GM19438 (cell line): ENCODE measurements around the gene CDH12.
"Not testable (repeated sequence)": the region's sequence is repeated elsewhere in the genome, so short reads cannot be mapped to it uniquely, and the experiment has no call there.

ENCODE experiments used
- ATAC-seq: cut with Tn5 transposase; IDR thresholded peaks from one replicate; pipeline ENCODE4 v1.9.1; 2021; ENCODE audit warnings: low read depth; ENCODE audit not compliant: unreplicated experiment

Gene CDH12

GRCh38 chr5:22776285-22776684 is 76.9 kb downstream of the CDH12 start:
- ATAC-seq, result no peak

- not testable (repeated sequence) for ATAC-seq
Measured at GRCh38 chr5:22774214-22774613, 78.9 kb downstream of the CDH12 start.

- ATAC-seq, result no peak
Measured at GRCh38 chr5:22764736-22765135, 88.4 kb downstream of the CDH12 start.

GRCh38 chr5:22757776-22758175 is 95.4 kb downstream of the CDH12 start:
- no peak for ATAC-seq

- no peak for ATAC-seq
Measured at GRCh38 chr5:22754155-22754554, 99.0 kb downstream of the CDH12 start.

GRCh38 chr5:22751536-22751935 is 101.6 kb downstream of the CDH12 start:
- ATAC-seq, result no peak

GRCh38 chr5:22736443-22737003 is 116.6 kb downstream of the CDH12 start:
- no peak for ATAC-seq

- no peak for ATAC-seq
Measured at GRCh38 chr5:22734907-22735306, 118.2 kb downstream of the CDH12 start.

- ATAC-seq, result no peak
Measured at GRCh38 chr5:22728610-22729009, 124.5 kb downstream of the CDH12 start.

GRCh38 chr5:22722491-22722890 is 130.7 kb downstream of the CDH12 start:
- ATAC-seq, result no peak

- ATAC-seq, result no peak
Measured at GRCh38 chr5:22722056-22722455, 131.1 kb downstream of the CDH12 start.

GRCh38 chr5:22719842-22720241 is 133.3 kb downstream of the CDH12 start:
- no peak for ATAC-seq

- no peak for ATAC-seq
Measured at GRCh38 chr5:22710660-22711059, 142.5 kb downstream of the CDH12 start.

- ATAC-seq, result no peak
Measured at GRCh38 chr5:22709743-22710142, 143.4 kb downstream of the CDH12 start.

GRCh38 chr5:22708770-22709328 is 144.3 kb downstream of the CDH12 start:
- no peak for ATAC-seq

- no peak for ATAC-seq
Measured at GRCh38 chr5:22706901-22707300, 146.2 kb downstream of the CDH12 start.

GRCh38 chr5:22699319-22699718 is 153.8 kb downstream of the CDH12 start:
- no peak for ATAC-seq

- no peak for ATAC-seq
Measured at GRCh38 chr5:22693121-22693520, 160.0 kb downstream of the CDH12 start.

- ATAC-seq, result no peak
Measured at GRCh38 chr5:22683050-22683449, 170.1 kb downstream of the CDH12 start.

GRCh38 chr5:22678886-22679285 is 174.3 kb downstream of the CDH12 start:
- no peak for ATAC-seq

GRCh38 chr5:22673131-22673530 is 180.0 kb downstream of the CDH12 start:
- ATAC-seq, result no peak

GRCh38 chr5:22669345-22669744 is 183.8 kb downstream of the CDH12 start:
- no peak for ATAC-seq

- no peak for ATAC-seq
Measured at GRCh38 chr5:22665801-22666200, 187.3 kb downstream of the CDH12 start.
